G401 (cell line): Measurements from ENCODE around the gene ATP8B3. TPM values are rescaled to one million over a fixed set of nuclear protein-coding genes. Genes with fewer than 3 reads are reported as not detected.
A peak's percentile ranks its signal among the peaks of the same experiment; 100 is the strongest.

Experiments used
- DNase-seq: peaks from one replicate; pipeline ENCODE4 v3.0.0-alpha.2; 2015; ENCODE audit warnings: low spot score
- in situ Hi-C: cut with HindIII; loops from 2 replicates; pipeline ENCODE4 v1.10.0; 2016; ENCODE audit warnings: low sequenced_read_pairs, mixed read lengths
- total RNA-seq: library from RNA; depleted of rRNA; stranded (reverse); fragments of >200 nt; shearing (Covaris generic); gene quantifications from 2 replicates; pipeline ENCODE4 v1.2.3, GENCODE V29; 2014

Gene ATP8B3
- total RNA-seq, 1 experiment from 2014 or later: 5.5 TPM

GRCh38 chr19:1852581-1853128, 40.6 kb upstream of the ATP8B3 start:
- DNase-seq: no peak
- in situ Hi-C loops: no loop called here

- DNase-seq: no peak
- in situ Hi-C loops: no loop called here
These were observed 39.8 kb upstream of the ATP8B3 start for GRCh38 chr19:1851654-1852580.

DNA sequence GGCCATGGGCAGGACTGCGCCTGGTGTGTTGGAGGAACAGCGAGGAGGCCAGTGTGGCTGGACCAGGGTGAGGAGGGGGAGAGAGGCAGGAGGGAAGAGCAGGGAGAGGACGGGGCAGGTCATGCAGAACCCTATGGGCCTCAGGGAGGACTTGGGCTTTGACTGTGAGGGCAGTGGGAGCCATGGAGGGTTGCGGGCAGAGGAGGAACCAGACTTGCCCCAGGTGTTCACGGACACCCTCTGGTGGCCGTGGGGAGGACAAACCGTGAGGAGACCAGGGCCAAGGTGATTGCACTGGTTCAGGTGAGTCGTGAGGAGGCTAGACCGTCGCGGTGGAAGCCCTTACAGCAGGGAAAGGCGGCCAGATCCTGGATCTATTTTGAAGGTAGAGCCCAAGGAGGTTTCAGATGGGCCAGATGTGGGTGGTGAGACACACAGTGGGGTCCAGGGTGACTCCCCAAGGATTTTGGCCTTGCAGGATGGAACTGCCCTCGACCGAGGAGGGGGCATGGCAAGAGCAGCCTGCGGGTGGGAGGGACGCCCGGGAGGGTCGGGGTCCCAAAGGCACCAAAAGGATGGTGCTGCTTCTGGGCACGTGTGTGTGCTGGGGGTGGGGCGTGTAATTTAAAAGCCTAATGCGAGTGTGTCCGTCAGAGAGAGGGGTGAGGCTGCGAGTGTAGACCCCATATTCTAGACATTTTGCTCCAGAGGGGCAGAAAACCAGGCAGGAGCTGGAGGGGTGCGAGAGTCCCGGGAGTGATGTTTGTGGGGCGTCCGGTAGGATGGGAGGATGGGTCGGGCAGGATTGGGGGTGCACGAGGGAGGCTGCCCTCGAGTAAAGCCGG, 39.0 kb upstream of the ATP8B3 start:
- DNase-seq: no peak

GRCh38 chr19:1849886-1850398, 37.9 kb upstream of the ATP8B3 start:
- in situ Hi-C loops: no loop called here
- DNase-seq: no peak

More for the DNA sequence above, 39.0 kb upstream of the ATP8B3 start:
- in situ Hi-C loops: no loop called here

GRCh38 chr19:1849132-1849474, 37.0 kb upstream of the ATP8B3 start:
- no peak for DNase-seq
- in situ Hi-C loops: no loop called here

GRCh38 chr19:1848399-1849131, 36.5 kb upstream of the ATP8B3 start, which contains the start of gene REXO1:
Gene REXO1, minus strand, starts transcription at chr19:1848483. Its CDS starts 125 bp downstream, at chr19:1848358.
- in situ Hi-C loops: no loop called here
- DNase-seq: peak; percentile 92

DNA sequence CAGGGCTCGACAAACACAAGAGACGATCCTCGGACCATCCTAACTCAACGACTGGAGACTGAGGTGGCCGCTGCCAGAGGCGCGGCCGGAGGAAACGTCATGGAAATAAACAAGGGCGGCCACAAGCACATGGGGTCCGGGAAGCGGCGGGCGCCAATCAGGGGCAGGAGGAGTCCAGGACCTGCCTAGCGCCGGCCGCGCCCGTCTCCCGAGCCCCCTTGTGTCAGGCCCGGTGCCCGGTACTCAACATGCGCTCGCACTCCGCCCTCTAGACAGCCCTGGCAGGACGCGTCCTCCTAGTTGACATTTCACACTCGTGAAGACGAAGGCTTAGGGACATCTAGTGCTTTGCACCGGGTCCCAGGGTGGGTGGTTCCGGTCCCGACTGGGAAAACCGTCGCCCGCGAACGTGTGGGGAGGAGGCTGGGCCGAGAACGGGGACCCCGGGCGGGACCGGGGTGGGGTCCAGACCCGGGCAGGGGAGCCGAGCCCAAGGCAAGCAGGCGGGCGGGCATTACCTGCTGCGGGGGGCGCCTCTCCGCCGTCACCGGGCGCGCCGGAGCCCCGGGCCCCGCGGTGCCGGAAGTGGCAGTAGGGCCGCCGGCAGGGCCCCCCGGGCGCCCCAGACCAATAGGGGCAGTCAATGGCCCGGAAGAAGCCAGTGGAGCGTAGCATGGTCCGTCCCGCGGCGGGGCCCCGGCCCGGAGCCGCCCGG, 35.8 kb upstream of the ATP8B3 start:
- DNase-seq: no peak
- in situ Hi-C loops: no loop called here

DNA sequence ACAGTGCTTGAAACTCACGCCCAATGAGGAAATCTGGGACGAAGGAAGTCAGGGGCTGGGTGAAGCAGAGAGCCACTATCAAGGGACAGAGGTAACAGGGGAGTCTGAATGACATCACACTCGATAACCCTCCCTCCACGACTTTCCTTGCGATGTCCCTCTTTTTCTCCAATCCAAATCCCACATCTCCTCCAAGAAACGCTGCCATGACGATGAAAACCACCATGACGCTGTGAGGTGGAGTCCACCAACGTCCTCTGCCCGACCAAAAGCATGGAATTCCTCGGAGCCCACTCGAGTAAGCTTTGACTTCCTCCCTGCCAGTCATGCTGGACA, 35.2 kb upstream of the ATP8B3 start:
- no peak for DNase-seq
- in situ Hi-C loops: no loop called here

DNA sequence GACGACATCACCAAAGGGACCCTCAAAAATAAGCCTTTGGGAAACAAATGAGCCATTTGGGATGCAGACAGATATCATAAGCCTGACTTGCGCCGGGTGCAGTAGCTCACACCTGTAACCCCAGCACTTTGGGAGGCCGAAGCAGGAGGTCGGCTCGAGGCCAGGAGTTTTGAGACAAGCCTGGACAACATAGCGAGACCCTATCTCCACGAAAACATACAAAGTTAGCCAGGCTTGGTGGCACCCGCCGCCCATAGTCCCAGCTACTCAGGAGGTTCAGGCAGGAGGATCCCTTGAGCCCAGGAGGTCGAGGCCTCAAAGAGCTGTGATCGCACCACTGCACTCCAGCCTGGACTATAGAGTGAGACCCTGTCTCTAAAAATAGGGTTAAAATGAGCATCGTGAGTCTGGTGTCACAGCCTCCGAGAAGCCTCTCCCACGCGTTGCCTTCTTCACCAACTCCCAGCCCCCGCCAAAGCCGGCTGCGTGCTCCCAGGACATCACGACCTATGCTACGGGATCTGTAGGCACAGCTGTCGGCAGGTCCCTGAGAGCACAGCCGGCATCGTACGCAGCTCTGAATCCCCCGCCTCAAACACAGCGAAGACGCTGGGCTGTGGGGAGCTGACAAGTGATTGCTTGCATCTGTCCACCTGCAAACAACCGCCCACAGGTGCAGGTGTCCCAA, 34.6 kb upstream of the ATP8B3 start:
- in situ Hi-C loops: no loop called here
- no peak for DNase-seq

- in situ Hi-C loops: no loop called here
- no peak for DNase-seq
These were observed 33.6 kb upstream of the ATP8B3 start for GRCh38 chr19:1845642-1846041.

DNA sequence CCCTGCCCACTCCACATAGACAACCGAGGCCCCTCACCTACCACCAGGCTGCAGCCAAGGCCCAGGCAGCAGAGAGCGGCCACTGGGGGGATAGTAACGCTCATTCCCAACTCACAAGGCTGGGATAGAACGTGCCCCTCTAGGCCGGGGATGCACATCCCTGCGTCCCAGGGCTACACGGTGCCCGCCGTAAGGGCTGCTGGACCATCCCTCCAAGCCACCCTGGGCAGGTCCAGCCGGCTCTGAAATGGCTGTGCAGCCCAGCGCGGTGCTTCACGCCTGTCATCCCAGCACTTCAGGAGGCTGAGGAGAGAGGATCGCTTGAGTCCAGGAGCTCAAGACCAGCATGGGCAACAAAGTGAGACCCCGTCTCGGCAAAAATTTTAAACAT, 33.0 kb upstream of the ATP8B3 start:
- in situ Hi-C loops: no loop called here
- no peak for DNase-seq

DNA sequence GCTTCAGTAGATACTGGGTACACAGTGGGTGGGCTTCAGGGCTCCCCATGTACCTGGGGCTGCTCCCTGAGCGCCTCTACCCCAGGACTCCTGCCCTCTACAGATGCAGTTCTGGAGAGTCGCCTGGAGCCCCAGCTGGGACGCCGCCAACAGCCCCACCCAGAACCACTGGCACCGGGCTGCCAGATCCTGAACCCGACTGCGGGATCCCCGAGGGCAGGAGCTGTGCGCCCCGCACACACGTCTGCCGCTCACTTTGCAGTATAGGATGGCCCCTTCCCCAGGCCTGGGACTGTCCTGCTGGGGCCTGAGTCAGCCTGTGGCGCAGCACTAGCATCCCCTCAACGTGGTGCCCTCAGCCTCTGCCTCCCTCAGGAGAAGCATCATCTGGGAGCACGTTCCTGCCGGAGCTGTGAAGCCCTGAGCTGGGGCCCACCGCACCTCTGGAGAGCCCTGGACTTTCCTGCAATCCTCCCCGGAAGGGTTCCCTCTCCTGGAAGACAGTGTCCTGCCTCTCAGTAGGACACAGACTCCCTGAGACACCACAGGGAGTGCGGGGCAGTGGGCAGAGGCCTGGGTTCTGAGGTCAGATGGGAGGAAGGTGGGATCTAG, 32.5 kb upstream of the ATP8B3 start:
- no peak for DNase-seq
- in situ Hi-C loops: no loop called here

DNA sequence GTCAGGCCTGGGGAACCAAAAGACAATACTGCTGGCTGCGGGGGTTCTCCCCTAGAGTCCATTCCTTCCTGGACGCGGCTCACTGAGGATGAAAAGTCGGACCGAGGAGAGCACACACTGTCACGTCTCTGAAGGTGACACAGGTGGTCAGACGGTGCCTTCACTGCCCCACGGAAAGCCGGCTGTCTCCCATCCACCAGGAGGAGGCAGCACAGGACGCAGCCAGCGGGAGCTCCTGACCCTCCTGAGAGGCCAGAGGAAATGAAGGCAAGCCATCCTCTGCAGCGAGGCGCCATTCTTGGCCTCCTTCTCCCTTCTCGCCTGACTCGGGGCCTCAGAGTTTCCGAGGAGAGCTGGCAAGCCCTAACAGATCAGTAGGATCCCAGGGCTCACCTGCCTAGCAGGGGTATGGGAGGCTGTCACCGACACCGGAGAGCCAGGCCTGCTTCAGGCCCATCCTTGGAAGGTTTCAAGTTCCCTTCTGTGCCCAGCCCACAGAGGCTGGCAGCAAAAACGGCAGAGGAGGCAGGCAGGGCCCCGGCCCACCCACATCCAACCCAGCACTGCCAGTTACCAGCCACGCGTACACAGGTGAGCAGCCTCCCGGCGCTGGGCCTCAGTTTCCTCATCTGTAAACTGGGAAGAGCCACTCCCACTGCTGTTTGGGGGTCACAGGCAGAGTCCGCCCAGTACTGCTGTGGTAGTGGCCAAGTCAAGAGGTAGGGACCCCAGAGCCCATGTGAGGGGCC, 31.7 kb upstream of the ATP8B3 start:
- no peak for DNase-seq
- in situ Hi-C loops: no loop called here

GRCh38 chr19:1843116-1843515, 31.0 kb upstream of the ATP8B3 start:
- in situ Hi-C loops: no loop called here
- no peak for DNase-seq

DNA sequence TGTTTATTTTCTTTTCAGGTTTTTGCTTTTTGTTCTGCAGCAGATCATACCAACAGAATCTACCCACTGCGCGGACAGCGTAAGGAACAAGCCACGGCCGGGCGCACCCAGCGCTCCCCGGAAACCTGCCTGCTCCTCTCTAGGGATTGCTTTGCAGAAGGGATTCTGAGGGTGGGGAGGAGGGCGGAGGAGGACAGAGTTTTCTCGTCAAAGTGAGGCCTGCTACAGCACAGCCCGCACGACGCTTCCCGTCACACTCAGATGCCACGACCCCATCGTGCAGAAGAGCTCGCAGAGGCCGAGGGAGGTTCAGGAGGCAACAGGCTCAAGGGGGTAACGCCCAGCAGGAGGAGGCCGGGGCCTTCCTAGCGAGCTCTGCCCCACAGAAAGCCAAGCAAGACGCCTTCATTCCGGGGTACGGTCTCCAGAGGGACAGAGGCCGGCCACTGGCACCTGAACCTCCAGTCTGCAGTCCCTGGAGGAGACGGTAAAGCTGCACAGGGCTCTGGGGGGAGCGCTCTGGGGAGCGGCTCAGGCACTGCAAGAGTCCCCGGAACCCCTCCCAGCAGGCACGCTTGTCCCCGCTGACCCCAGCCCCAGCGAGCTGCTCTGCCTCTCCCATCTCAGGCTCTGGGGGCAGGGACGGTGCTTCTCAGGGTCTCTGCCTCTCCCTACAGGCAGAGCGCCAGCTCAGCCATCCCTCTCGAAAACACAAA, 29.3 kb upstream of the ATP8B3 start:
- in situ Hi-C loops: no loop called here
- DNase-seq: no peak

DNA sequence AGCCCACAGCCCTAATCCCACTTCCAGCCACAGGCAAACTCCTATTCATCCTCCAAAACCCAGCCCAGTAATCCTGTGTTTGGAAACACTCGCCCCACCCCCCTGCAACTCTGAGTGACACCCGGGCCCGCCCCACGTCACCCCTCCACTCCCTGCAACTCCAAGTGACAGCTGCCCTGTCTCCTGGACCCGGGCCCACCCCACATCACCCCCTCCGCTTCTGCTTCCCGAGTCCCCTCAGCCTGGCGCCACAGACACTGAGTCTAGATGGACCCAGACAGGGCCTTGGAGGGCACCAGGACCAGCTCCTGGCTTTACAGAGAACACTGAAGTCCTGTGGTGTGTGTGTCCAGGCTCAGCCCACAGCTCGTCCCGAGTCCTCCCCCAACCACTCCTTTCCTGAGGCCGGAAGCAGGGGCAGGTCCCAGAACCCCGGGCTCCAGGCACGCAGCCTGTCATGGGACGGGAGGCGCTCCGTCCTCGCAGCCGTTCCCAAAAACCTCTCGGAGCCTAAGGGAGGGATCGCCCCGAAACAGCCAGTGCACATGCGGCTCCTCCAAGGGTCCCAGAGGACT, 28.6 kb upstream of the ATP8B3 start:
- in situ Hi-C loops: no loop called here

More for the DNA sequence above, 28.6 kb upstream of the ATP8B3 start:
- no peak for DNase-seq
